HG03097 (cell line): Measurements from ENCODE around the gene NADSYN1.

ENCODE experiments used
- ATAC-seq: cut with Tn5 transposase; IDR thresholded peaks from one replicate; pipeline ENCODE4 v1.9.1; 2021; ENCODE audit not compliant: unreplicated experiment, low FRiP score

The NADSYN1 gene

GRCh38 chr11:71472357-71472885 lies 19.4 kb downstream of the NADSYN1 start:
- no peak for ATAC-seq

DNA sequence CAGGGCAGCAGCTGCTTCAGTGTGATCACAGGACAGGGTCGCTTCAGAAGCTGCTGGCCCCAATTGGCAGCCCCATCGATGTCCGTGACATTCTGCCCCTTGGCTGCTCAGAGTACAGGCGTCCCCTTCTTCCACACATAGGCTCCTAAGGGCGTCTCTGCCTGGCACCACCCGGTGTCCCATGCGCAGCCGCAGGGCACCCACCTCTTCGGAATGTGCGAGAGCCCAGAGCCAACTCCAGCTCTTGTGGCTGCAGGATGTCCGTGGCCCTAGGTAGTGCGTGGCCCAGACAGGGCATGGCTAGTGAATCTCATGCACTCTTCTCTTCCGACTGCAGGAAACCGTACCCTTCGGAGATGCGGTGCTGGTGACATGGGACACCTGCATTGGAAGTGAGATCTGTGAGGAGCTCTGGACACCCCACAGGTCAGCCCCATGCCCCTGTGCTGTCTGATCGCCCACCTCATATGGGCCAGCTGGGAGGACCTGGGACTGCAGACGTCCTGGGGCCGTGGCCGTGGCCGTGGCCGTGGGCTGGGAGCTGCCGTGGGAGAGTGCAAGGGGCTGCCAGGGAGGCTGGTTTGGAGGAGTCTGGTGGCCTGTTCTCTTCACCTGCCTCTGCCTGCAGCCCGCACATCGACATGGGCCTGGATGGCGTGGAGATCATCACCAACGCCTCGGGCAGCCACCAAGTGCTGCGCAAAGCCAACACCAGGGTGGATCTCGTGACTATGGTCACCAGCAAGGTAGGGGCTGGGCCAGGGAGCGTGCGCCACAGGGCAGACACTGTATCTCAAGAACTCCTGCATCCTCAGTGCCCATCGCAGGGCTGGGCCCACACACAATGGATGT lies 20.2 kb downstream of the NADSYN1 start:
- no peak for ATAC-seq

GRCh38 chr11:71473793-71474080 lies 20.7 kb downstream of the NADSYN1 start:
- no peak for ATAC-seq

GRCh38 chr11:71474141-71474770 lies 21.3 kb downstream of the NADSYN1 start:
- ATAC-seq, result no peak

DNA sequence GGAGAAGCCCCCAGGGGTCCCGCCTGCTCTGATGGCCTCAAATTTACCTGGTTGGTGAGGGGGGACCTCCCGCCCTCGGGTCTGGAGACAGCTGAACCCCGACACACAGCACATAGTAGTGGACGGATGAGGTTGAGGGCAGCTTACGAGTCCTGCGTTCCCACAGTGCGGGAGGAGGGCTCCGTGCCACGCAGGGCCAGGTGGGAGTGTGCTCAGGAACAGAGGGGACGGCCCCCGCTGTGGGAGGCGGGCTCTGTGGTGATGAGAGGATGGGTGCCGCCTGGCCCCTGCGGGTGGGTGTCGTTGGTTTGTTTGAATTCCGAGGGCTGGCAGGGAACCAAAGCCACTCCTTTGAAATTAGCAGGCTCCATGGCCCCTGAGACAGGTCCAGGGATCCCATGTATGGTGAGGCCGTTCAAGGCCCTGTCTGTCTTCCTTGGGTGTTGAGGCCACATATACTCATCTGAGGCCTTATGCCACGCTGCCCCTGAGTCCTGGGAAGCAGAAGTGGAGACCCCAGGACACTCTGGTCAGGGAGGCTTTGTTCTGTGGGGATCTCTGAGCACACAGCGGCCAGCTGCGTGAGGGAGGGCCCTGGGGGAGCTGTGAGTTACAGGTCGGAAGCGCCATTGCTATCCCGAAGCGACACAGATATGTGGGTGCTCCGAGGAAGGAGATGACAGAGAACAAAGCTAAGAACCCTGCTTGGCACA lies 21.9 kb downstream of the NADSYN1 start:
- ATAC-seq, result no peak

DNA sequence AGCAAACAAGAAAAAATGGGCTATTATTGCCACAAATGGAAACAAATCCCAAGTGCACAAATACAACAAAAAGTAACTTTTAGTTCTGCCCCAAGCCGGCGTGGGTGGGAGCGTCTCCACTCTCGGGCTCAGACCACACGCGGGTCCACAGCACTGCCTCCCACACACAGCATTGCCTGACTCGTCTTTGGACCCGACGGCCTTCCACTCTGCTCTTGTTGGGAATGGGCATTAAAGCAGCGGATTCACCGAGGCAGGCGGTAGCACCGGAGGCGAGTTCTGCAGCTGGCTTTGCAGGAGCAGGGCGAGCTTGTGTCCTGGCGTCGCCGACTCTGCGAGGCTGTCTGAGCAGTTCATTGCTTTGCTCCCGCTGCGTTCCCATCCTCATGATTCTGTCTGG lies 23.0 kb downstream of the NADSYN1 start:
- no peak for ATAC-seq

- no peak for ATAC-seq
These were observed 24.1 kb downstream of the NADSYN1 start for GRCh38 chr11:71476926-71477640.

DNA sequence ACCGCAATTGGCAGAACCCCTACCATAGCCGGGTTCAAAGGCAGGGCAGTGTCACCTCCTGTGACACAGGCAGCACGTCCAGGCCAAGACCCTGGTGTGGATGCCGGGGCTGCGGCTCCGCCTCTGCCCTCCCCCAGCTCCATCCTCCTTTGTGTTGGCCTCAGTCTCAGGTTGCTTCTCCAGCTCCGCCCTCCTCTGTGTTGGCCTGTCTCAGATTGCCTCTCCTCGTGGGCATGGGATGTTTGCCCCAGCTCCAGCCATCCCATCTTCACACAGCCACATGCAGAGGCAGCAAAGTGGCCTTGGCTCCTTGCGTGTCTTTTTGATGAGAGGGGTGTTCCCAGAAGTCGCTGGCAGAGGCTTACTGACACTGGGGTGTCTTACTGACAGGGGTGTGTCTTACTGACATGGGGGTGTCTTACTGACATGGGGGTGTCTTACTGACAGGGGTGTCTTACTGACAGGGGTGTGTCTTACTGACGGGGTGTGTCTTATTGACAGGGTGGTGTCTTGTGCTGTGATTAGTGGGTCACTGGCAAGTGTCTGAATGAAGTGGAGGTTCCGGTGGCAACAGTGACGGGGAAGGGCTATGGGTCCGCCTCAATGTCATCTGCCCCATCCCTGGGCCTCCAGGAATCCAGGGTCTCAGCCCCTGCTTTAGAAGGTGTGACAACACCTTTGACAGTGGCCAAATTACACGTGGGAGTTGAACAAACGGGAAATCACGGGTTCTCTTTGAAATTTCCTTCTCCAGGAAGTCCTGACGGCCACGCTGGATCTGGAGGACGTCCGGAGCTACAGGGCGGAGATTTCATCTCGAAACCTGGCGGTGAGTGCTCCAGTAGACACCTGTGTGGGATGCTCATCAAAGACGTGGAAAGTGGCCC lies 24.9 kb downstream of the NADSYN1 start:
- ATAC-seq, result no peak

DNA sequence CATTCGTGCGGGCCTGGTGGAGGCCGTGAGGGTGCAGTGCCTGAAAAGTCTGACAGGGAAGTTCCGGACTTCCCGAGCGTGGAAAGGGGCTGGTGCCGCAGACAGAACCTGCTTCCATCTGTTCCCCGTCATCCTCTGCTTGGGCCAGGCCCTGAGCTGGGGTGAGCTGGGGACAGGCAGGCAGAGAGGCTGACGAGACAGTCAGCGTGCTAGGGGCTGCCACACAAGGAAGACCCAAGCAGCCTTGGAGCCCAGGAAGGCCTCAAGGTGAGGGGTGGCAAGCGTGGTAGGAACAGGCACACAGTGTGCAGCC lies 25.5 kb downstream of the NADSYN1 start:
- ATAC-seq, result no peak

GRCh38 chr11:71481101-71481960 lies 28.3 kb downstream of the NADSYN1 start:
- no peak for ATAC-seq

DNA sequence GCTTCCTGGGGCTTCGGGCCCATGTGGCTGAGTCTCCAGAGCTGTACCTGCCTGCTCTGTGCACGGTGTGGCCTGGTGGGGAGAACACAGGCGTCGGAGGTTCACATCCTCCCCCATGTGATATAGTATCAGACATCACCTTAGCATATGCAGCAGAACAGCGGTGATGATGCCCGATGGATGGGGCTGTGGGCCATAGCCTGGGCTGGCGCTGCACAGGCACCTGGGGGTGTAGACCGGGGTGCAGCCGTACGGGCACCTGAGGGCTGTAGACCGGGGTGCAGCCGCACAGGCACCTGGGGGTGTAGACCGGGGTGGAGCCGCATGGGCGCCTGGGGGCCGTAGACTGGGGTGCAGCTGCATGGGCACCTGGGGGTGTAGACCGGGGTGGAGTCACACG lies 29.2 kb downstream of the NADSYN1 start:
- no peak for ATAC-seq

GRCh38 chr11:71482746-71483364 lies 29.9 kb downstream of the NADSYN1 start:
- ATAC-seq, result no peak

- ATAC-seq, result no peak
These were observed 30.7 kb downstream of the NADSYN1 start for GRCh38 chr11:71483692-71484091.

DNA sequence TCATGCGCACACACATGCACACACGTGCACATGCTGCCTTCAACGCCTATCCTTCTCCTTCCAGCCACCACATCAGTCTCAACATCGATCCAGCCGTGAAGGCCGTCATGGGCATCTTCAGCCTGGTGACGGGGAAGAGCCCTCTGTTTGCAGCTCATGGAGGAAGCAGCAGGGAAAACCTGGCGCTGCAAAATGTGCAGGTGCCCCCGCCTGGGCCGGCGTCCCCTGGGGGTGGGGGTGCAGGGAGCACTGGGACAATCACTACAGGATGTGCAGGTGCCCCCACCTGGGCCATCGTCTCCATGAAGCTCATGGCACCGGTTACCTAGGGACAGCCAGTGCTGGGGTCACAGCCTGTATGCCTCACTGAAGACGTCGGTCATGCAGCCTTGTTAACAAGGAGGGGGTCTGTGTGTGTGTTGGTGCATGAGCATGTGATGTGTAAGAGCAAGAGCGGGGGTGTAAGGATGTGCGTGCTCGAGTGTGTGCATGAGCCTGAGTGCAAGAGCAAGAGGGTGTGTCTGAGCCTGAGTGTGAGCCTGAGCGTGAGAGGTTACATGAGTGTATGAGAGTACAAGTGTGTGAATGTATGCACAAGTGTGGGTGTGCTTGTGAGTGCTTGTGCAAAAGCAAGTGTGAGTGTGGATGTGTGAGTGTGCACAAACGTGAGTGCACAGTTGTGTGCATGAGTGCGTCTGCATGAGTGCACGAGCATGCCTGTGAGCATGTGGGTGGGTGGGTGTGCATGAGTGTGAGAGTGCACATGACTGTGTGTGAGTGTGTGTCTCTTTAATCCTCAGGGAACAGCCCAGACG lies 31.5 kb downstream of the NADSYN1 start:
- ATAC-seq, result no peak

DNA sequence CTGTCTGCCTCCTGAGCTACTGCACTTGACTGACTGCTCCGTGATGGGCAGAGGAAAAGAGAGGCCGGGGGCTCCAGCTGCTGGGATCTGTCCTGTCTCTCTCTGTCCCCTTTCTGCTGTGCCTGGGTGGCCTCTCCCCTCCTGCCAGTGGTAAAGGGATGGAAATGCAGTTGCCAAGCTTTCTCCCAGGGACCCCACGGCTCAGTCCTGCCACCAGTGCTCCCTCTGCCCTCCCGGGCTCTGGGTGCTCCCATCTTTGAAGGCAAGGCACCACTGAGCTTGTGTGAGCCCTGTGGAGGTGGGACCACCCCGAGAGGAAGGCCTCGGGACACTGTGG lies 32.0 kb downstream of the NADSYN1 start:
- no peak for ATAC-seq

- ATAC-seq, result no peak
These were observed 32.5 kb downstream of the NADSYN1 start for GRCh38 chr11:71485466-71485865.

DNA sequence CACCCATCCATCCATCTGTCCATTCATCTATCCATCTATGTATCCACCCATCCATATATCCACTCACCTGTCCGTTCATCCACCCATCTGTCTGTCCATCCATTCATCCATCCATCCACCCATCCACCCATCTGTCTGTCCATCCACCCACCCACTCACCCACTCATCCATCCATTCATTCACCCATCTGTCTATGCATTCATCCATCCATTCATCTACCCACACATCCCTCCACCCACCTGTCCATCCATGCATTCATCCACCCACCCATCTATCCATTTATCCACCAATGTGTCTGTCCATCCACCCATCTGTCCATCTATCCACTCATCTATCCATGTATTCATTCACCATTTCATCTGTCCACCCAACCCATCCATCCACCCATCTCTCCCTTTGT lies 33.3 kb downstream of the NADSYN1 start:
- ATAC-seq, result no peak

GRCh38 chr11:71488681-71489270 lies 35.8 kb downstream of the NADSYN1 start:
- ATAC-seq, result no peak
